Activated naive CD4-positive, alpha-beta T cell treated with anti-CD3 and anti-CD28 coated beads, Interleukin-2, amount 10 ng/mL, durations not matched to agents 7 days and 5 days (primary cell): ENCODE data around the gene DDX4.
"Not testable (repeated sequence)": the region's sequence is repeated elsewhere in the genome, so short reads cannot be mapped to it uniquely, and the experiment has no call there.

Experiments
- CTCF ChIA-PET: fragments of 350-600 bp; sonication (Branson Sonifier 250); formaldehyde crosslinking; loops from one replicate; lab custom pipeline; 2021; ENCODE audit warnings: antibody characterized with exemption; lab: Charles Lee
- DNase-seq: peaks from one replicate; pipeline ENCODE4 v3.0.0-alpha.2; 2020
- H3K27ac Mint-ChIP-seq: one replicate; pipeline ENCODE4 v1.8.0; 2021; ENCODE audit warnings: mild to moderate bottlenecking, moderate library complexity, mixed read lengths
- H3K27me3 Mint-ChIP-seq: one replicate; pipeline ENCODE4 v1.8.0; 2021; ENCODE audit warnings: mild to moderate bottlenecking, mixed read lengths
- H3K36me3 Mint-ChIP-seq: one replicate; pipeline ENCODE4 v1.8.0; 2021; ENCODE audit warnings: mixed read lengths
- H3K4me1 Mint-ChIP-seq: one replicate; pipeline ENCODE4 v1.8.0; 2021; ENCODE audit warnings: mixed read lengths
- H3K4me3 Mint-ChIP-seq: one replicate; pipeline ENCODE4 v1.8.0; 2021; ENCODE audit warnings: mild to moderate bottlenecking, moderate library complexity, mixed read lengths
- H3K9me3 Mint-ChIP-seq: one replicate; pipeline ENCODE4 v1.8.0; 2021; ENCODE audit warnings: mixed read lengths

Gene DDX4

DNA sequence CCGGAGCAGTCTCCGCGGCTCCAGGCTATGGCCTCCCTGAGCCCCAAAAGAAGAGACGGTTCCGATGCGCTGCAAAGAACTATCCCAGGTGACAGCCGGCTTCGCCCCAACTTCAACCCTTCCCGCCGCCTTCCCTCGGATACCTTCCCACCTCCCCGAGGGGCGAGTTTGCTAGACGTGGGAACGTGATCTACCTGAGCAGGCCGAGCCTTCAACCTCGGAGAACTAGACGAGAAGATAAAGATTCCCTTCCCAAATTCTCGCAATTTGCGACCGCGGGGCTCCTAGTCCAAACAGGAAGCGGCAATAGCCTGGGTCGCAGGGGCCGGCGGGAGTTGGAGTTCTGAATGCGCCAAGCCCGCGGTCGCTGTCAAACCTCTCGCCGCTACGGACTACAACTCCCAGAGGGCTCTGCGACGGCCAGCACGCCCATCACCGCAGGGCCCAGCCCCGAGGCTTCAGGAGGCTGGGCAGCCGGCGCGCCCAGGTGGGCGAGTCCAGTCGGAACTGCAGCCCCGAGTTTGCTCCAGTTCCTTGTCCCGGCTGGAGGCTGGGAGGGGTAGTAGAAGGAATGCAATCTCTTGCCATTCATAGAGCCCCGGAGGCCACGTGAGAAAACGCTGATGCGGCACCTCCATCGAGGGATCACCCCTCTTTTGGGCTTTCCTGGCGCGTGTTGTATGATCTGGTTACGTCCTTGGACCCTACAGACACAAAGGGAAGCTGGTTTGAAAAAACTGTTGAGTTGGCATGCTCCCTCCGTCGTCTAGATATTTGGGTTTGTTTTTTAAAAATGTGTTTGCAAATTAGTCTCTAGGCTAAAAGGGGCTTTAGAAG lies 25.6 kb upstream of the DDX4 start, which contains the start of gene SLC38A9:
SLC38A9 (minus strand) TSS at position 302 of the 837 bp plus-strand sequence. CDS start 14,366 bp downstream, outside the sequence.
- Mint-ChIP-seq H3K27ac (peak within 1 kb of the TSS; percentile 88), H3K27me3 (peaks cover 10% of the 10 kb centered on the region), H3K9me3 (peaks cover 7% of the 10 kb centered on the region), H3K4me1 (peaks cover 43% of the 10 kb centered on the region), H3K4me3 (peak within 1 kb of the TSS; percentile 98), H3K36me3 (peaks cover 25% of the 10 kb centered on the region)
- CTCF ChIA-PET, result interaction anchor here (1.1 to 1.2 kb wide), 2 partner anchors 158 to 271 kb away, joined by 3 to 4 read pairs; no protein-coding TSS in a partner anchor
- DNase-seq, result peak; percentile 97

DNA sequence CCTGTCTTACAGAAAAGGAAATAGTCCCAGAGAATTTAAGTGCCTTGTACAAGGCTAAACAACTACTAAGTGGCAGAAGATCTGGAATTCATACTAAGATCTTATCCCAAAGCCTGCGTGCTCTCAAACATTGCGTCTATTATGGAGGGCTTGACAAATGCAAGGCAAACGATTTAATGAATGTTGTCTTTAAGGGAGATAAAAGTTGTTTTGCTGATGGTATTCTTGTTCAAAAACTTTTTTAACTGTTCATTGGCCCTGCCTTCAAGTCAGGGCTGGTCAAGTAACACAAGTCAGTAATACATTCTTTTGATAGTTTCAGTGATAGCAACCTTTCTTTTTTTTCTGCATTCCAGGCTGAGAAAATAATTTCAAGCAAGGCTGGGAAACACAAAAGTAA lies 24.0 kb upstream of the DDX4 start:
- Mint-ChIP-seq H3K4me1 (peaks cover 35% of the 10 kb centered on the region), H3K27me3 (peaks cover 10% of the 10 kb centered on the region), H3K9me3 (peaks cover 9% of the 10 kb centered on the region), H3K27ac (no peak overlapping the region), H3K4me3 (no peak overlapping the region), H3K36me3 (peaks cover 11% of the 10 kb centered on the region)
- CTCF ChIA-PET, result no interaction called here
- DNase-seq, result no peak

DNA sequence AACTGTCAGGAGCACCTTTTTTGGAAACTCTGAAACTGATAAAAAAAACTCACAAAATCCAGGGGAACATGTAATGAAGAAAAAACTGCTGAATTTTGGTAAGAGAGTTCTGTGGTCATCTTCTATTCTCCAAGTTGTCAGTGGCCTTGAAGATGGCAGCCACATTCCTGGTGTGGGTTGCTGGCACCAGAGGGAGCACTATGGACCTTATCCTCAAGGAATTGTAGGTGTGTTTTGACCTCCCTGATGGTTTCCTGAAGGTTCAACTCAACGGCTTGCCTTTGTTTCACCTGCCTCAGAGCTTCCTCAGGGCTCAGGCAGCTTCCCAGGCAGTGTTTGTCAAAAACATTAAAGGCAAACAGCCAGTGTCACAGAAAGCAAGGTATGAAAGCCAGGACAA lies 23.5 kb upstream of the DDX4 start:
- Mint-ChIP-seq H3K4me3 (no peak overlapping the region), H3K27me3 (peaks cover 10% of the 10 kb centered on the region), H3K36me3 (peaks cover 10% of the 10 kb centered on the region), H3K9me3 (peaks cover 11% of the 10 kb centered on the region), H3K4me1 (peaks cover 31% of the 10 kb centered on the region), H3K27ac (no peak overlapping the region)
- CTCF ChIA-PET, result no interaction called here
- DNase-seq, result no peak

DNA sequence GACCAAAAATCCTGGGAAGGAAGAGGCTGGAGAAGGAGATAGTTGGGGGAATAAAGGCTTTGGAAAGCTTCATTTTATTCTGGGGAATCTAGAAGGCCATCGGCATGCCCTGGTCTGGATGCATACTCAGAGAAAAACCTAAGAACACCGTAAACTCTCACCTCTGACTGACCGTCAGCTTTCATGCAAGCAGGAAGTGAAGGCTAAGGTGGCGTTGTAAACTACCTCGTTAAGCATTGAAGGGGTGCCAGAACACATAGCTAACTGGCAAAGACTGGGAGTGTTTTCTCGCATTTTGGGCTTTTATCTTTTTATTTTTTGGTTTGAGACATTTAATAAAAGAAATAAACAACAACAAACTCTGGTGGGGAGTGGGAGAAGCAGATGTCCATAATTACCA lies 23.1 kb upstream of the DDX4 start:
- Mint-ChIP-seq H3K4me1 (peaks cover 30% of the 10 kb centered on the region), H3K27me3 (peaks cover 10% of the 10 kb centered on the region), H3K36me3 (peaks cover 10% of the 10 kb centered on the region), H3K27ac (no peak overlapping the region), H3K9me3 (peaks cover 11% of the 10 kb centered on the region), H3K4me3 (no peak overlapping the region)
- no peak for DNase-seq
- CTCF ChIA-PET, result no interaction called here

DNA sequence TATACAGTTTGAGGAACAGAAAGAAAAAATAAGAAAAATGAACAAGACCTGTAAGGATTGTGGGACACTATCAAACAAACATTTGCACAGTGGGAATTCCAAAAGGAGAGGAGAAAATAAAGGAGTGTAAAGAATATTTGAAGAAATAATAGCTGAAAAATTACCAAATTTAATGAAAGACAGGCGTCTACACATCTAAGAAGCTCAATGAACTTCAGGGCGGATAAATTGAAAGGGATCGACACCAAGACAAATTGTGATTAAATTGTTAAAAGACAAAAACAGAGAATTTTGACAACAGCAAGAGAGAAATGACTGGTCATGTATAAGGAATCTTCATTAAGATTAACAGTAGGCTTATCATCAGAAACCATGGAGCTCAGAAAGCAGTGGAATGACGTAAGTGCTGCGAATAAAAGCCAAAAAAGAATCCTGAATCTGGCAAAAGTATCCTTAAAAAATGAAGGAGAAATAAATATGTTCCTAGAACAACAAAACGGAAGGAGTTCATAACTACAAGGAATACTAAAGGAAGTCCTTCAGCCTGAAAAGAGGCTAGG lies 22.3 kb upstream of the DDX4 start:
- Mint-ChIP-seq H3K4me3 (no peak overlapping the region), H3K36me3 (peaks cover 10% of the 10 kb centered on the region), H3K27me3 (peaks cover 18% of the 10 kb centered on the region), H3K9me3 (peaks cover 11% of the 10 kb centered on the region), H3K27ac (no peak overlapping the region), H3K4me1 (peaks cover 24% of the 10 kb centered on the region)
- CTCF ChIA-PET, result interaction anchor here (0.8 kb wide), 1 partner anchor 17 kb away, joined by 4 read pairs; no protein-coding TSS in a partner anchor
- DNase-seq, result no peak

DNA sequence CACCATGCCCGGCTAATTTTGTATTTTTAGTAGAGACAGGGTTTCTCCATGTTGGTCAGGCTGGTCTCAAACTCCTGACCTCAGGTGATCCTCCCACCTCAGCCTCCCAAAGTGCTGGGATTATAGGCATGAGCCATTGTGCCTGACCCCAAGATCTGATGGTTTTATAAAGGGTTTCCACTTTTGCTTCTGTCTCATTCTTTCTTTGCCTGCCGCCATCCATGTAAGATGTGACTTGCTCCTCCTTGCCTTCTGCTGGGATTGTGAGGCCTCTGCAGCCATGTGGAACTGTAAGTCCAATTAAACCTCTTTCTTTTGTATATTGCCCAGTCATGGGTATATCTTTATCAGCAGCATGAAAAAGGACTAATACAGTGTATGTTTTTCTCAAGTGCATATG lies 18.8 kb upstream of the DDX4 start:
- H3K36me3 Mint-ChIP-seq, H3K27ac Mint-ChIP-seq, H3K4me3 Mint-ChIP-seq, H3K4me1 Mint-ChIP-seq, DNase-seq, CTCF ChIA-PET: not testable (repeated sequence)
- Mint-ChIP-seq H3K27me3 (peaks cover 18% of the 10 kb centered on the region), H3K9me3 (peaks cover 11% of the 10 kb centered on the region)

DNA sequence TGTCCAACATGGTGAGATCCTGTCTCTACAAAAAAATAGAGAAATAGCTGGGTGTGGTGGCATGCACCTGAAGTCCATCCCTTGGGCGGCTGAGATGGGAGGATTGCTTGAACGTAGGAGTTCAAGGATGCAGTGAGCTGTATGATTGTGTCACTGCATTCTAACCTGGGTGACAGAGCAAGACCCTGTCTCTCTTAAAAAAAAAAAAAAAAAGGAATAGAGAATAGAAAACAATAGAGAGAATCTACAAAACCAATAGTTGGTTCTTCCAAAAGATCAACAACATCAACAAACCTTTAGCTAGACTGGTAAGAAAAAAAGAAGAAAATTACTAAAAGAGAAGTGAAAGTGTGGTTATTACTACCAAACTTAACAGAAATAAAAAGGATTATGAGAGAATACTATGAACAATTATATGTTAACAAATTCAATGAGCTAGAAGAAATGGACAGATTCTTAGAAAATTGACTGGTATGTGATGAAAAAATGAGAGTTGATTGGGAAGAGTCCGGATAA lies 17.6 kb upstream of the DDX4 start:
- Mint-ChIP-seq H3K27me3 (peaks cover 12% of the 10 kb centered on the region), H3K4me3 (no peak overlapping the region), H3K9me3 (peaks cover 11% of the 10 kb centered on the region), H3K27ac (no peak overlapping the region), H3K4me1 (peaks cover 5% of the 10 kb centered on the region), H3K36me3 (peaks cover 5% of the 10 kb centered on the region)
- CTCF ChIA-PET, result no interaction called here
- no peak for DNase-seq

DNA sequence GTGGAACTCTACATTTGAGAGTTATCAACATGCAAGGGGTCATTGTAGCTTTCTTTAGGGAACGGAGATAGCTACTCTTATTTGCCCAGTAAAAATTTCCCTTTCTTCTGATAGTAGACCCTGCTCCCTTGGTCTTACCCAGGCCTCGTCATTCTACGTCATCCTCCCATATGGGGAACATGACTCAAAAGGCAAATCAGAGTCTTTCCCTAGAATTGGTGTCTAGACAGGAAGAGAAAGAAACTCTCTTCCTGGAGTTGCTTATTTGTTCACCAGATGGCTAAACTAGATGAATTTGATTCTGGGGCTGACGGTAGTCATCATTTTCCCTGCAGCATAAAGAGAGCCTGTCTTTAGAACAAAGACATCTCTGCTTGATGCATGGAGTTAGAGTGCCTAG lies 13.6 kb upstream of the DDX4 start:
- Mint-ChIP-seq H3K4me3 (no peak overlapping the region), H3K4me1 (peaks cover 5% of the 10 kb centered on the region), H3K9me3 (no peaks in the 10 kb centered on the region), H3K36me3 (no peaks in the 10 kb centered on the region), H3K27ac (no peak overlapping the region), H3K27me3 (peaks cover 8% of the 10 kb centered on the region)
- no peak for DNase-seq
- CTCF ChIA-PET, result no interaction called here

DNA sequence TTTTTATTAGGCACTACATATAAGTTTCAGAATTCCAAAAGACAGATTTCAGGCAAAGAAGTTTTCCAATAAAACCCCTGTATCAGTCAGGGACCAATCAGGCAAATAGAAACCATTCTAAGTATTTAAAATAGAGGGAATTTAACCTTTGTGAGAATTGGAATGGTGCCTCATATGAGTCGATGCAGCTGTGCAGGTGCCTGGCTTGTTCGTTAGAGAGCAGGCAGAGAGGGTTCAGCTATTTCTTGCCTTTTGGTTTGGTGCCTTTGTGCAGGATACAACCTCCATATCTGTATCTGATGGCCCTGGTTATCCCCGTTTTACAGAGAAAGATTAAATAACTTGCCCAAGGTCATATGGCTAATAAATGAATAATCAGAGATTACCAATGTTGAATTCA lies 6.0 kb upstream of the DDX4 start:
- no peaks in the 10 kb centered on the region for H3K4me1 Mint-ChIP-seq
- peaks cover 12% of the 10 kb centered on the region for H3K27me3 Mint-ChIP-seq
- H3K27ac Mint-ChIP-seq, result no peak overlapping the region
- no peak overlapping the region for H3K4me3 Mint-ChIP-seq
- no peaks in the 10 kb centered on the region for H3K36me3 Mint-ChIP-seq
- no peak for DNase-seq
- H3K9me3 Mint-ChIP-seq, result no peaks in the 10 kb centered on the region
- CTCF ChIA-PET, result no interaction called here

DNA sequence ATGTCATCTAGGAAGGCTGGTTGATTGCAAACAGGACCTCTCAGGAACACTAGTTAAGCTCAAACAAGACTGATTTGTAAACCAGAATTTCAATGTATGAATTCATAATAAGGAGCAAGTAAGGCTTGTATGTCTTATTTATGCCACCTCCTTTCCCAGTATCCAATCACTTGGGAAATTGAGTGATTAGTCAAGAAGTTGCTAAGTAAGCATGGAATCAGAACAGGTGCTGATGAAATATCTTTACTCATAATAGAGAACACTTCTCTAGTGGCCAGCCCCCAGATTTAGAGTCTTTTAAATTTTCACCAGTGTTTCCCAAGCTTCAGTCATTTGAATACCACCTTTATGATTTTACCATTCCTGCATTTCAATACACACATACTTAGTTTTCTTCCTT lies 5.3 kb upstream of the DDX4 start:
- no peak overlapping the region for H3K4me3 Mint-ChIP-seq
- no peaks in the 10 kb centered on the region for H3K4me1 Mint-ChIP-seq
- no peak for DNase-seq
- H3K9me3 Mint-ChIP-seq, result no peaks in the 10 kb centered on the region
- H3K27ac Mint-ChIP-seq, result no peak overlapping the region
- H3K27me3 Mint-ChIP-seq, result peaks cover 12% of the 10 kb centered on the region
- CTCF ChIA-PET, result no interaction called here
- no peaks in the 10 kb centered on the region for H3K36me3 Mint-ChIP-seq

DNA sequence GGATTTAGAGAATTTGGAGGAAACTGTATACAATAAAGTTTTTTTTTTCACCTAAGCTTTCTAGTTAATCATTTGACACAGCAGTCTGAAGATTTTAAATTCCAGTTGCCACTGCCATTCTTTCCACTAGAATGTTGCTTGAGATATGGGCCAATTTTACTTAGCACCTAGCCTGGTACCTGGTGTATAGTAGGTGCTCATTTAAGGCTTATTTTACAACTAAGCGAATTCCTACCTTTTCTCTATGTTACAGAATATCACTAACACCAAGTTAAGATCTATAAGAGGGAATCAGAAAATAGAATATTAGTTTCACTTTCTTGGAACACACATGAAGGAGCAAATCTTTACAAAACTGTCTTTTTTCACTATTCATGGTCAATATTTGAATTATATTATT lies 3.2 kb upstream of the DDX4 start:
- DNase-seq, result no peak
- Mint-ChIP-seq H3K4me1 (no peaks in the 10 kb centered on the region), H3K27me3 (peaks cover 12% of the 10 kb centered on the region), H3K4me3 (no peak overlapping the region), H3K9me3 (no peaks in the 10 kb centered on the region), H3K36me3 (no peaks in the 10 kb centered on the region), H3K27ac (no peak overlapping the region)
- CTCF ChIA-PET, result no interaction called here

DNA sequence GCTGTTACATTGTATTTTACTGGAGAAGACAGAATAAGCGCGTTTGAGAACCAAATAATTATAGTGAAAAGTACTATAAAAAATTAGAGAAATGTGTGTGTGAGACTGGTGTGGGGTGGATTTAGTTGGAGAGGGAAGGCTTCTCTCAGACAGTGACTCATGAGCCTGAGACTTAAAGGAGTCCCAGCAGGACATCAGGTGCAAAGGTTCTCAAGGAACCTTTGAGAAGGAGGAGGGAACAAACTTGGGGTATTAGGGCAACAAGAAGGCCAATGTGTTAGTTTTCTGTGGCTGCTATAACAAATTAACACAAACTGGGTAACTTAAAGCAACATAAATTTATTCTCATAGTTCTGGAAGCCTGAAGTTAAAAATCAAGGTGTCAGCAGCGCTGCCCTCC lies 4.9 kb downstream of the DDX4 start:
- DNase-seq, result no peak
- Mint-ChIP-seq H3K27me3 (peaks cover 19% of the 10 kb centered on the region), H3K36me3 (no peaks in the 10 kb centered on the region), H3K9me3 (no peaks in the 10 kb centered on the region), H3K27ac (no peak overlapping the region), H3K4me3 (no peak overlapping the region), H3K4me1 (no peaks in the 10 kb centered on the region)
- CTCF ChIA-PET, result no interaction called here

DNA sequence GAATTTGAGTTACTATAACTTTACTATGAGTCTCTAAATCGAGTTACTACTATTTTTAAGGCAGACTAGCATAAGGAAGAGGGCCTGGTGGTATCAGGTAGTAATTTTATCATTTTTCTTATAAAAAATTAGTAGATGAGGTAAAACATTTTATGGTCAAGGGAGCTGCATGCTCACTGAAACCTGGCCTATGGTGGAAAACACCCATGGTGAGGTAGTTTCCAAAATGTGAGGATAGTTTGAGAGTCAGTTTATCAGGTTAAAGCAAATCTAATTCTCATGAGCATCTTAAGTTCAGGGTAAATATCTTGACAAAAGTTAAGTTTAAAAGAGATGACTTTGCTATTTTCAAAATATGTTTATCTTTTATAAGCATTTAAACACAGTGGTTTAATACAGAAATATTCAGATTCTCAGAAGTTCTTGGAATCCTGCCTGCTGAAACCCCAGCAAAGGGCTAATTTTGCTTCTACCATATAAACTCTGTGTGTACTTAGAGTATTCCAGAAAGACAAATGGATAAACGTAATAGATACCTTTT lies 10.0 kb downstream of the DDX4 start:
- CTCF ChIA-PET, result no interaction called here
- H3K9me3 Mint-ChIP-seq, result no peaks in the 10 kb centered on the region
- no peaks in the 10 kb centered on the region for H3K36me3 Mint-ChIP-seq
- H3K4me3 Mint-ChIP-seq, result no peak overlapping the region
- no peak for DNase-seq
- no peaks in the 10 kb centered on the region for H3K4me1 Mint-ChIP-seq
- H3K27me3 Mint-ChIP-seq, result peaks cover 17% of the 10 kb centered on the region
- no peak overlapping the region for H3K27ac Mint-ChIP-seq

DNA sequence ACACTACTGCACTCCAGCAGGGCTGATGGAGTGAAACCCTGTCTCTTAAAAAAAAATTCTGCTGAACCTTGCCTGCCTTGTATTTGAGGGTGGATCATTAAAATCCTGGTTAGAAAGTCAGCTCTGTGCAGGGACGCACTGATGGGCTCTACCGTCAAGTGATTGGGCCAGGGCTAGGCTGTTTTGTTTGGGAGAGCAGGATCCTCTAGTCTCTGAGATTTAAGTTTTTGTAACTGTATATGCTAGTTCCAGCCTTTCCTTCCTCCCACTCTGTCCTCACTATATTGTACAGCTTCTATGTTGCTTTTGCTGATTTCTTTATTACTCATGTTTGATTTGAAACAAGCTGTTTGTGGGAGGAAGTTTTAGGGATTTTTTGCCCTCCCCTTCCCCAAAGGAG lies 11.5 kb downstream of the DDX4 start:
- Mint-ChIP-seq H3K27me3 (peaks cover 11% of the 10 kb centered on the region), H3K27ac (no peak overlapping the region), H3K4me1 (no peaks in the 10 kb centered on the region), H3K9me3 (no peaks in the 10 kb centered on the region), H3K4me3 (no peak overlapping the region), H3K36me3 (no peaks in the 10 kb centered on the region)
- no peak for DNase-seq
- CTCF ChIA-PET, result no interaction called here
